Brain pericyte (primary cell): ENCODE measurements around the gene FGF3.

Experiments used
- DNase-seq: peaks from one replicate; pipeline ENCODE4 v3.0.0-alpha.2; 2012; ENCODE audit warnings: low read depth, low spot score

The FGF3 gene

GRCh38 chr11:69818603-69819441 is at the start of gene FGF3:
Gene FGF3 (minus strand): TSS chr11:69819416. CDS start chr11:69818933, 483 bp downstream.
- DNase-seq, result no peak

GRCh38 chr11:69868871-69869270 is 49.7 kb upstream of the FGF3 start:
- DNase-seq, result no peak

GRCh38 chr11:69868006-69868810 is 49.0 kb upstream of the FGF3 start:
- DNase-seq, result no peak

GRCh38 chr11:69867076-69868005 is 48.1 kb upstream of the FGF3 start:
- DNase-seq, result no peak

- no peak for DNase-seq
Observed at GRCh38 chr11:69866648-69867047, 47.4 kb upstream of the FGF3 start.

GRCh38 chr11:69865707-69866106 is 46.5 kb upstream of the FGF3 start:
- DNase-seq, result no peak

- no peak for DNase-seq
Observed at GRCh38 chr11:69864686-69865661, 45.8 kb upstream of the FGF3 start.

- no peak for DNase-seq
Observed at GRCh38 chr11:69863544-69864200, 44.5 kb upstream of the FGF3 start.

- DNase-seq, result no peak
Observed at GRCh38 chr11:69862797-69863543, 43.8 kb upstream of the FGF3 start.

GRCh38 chr11:69862331-69862771 is 43.1 kb upstream of the FGF3 start:
- no peak for DNase-seq

GRCh38 chr11:69861901-69862300 is 42.7 kb upstream of the FGF3 start:
- DNase-seq, result no peak

- no peak for DNase-seq
Observed at GRCh38 chr11:69860796-69861445, 41.7 kb upstream of the FGF3 start.

- DNase-seq, result no peak
Observed at GRCh38 chr11:69860244-69860643, 41.0 kb upstream of the FGF3 start.

GRCh38 chr11:69859275-69859934 is 40.2 kb upstream of the FGF3 start:
- DNase-seq, result no peak

GRCh38 chr11:69855421-69855820 is 36.2 kb upstream of the FGF3 start:
- no peak for DNase-seq

GRCh38 chr11:69854713-69855112 is 35.5 kb upstream of the FGF3 start:
- no peak for DNase-seq

GRCh38 chr11:69852056-69852455 is 32.8 kb upstream of the FGF3 start:
- DNase-seq, result no peak

- no peak for DNase-seq
Observed at GRCh38 chr11:69848201-69848600, 29.0 kb upstream of the FGF3 start.
